CD4-positive, alpha-beta T cell treated with Interleukin-15 for 4 hours (primary cell): ENCODE data around the gene CABS1.

Source experiments
- DNase-seq: peaks from one replicate; pipeline ENCODE4 v3.0.0-alpha.2; 2020; ENCODE audit warnings: low spot score

CABS1 gene

DNA sequence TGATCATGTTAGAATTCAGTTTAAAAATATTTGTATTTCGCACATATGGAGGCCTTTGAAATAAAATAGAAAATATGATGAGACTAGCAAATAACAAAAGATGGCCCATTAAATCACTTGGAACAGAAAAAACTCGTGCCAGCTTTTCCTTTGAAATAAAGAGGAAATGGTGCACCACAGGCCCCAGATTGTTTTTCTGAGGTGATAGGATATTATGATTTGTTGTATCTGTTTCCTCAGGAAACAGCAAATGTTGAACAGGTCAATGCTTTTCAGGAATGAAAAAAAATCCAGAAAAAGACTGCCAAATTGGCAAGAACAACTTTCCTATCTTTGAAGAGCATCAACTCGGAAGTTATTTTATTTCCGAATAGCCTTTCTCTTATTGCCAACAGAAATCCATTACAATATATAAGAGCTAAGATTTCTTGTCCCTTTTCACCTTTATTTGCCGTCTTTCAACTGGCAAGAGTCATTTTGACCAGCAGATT, 48.0 kb downstream of the CABS1 start, which contains the start of gene SMR3B:
Gene SMR3B (plus strand): TSS at position 441 of the 491 bp plus-strand sequence. CDS start 1,380 bp downstream, outside the sequence.
- no peak for DNase-seq
